ENCODE results near the gene DUOX2. TPM values are rescaled to one million over a fixed set of nuclear protein-coding genes. Genes with fewer than 3 reads are reported as not detected.

Gene DUOX2
- total RNA-seq, 4 donors from 2014 or later: under 0.01 to 0.86 (median 0.10) TPM

GRCh38 chr15:45094358-45094730 is 19.6 kb downstream of the DUOX2 start:
- DNase-seq (ENCODE audit: extremely low spot score): no peak
- Histone ChIP-seq H3K4me1 (no peaks in the 10 kb centered on the region), H3K27ac (replicated peaks in 1 of 4) (no peak overlapping the region), H3K4me3 (no peak overlapping the region), H3K9me3 (no peaks in the 10 kb centered on the region), H3K36me3 (no peaks in the 10 kb centered on the region), H3K27me3 (peaks cover 0 to 6% (median 0%) of the 10 kb centered on the region in 4 donors)
- WGBS: 77% methylated on average over 9 of the region's 9 CpGs
- TF ChIP-seq, protein P1, sequence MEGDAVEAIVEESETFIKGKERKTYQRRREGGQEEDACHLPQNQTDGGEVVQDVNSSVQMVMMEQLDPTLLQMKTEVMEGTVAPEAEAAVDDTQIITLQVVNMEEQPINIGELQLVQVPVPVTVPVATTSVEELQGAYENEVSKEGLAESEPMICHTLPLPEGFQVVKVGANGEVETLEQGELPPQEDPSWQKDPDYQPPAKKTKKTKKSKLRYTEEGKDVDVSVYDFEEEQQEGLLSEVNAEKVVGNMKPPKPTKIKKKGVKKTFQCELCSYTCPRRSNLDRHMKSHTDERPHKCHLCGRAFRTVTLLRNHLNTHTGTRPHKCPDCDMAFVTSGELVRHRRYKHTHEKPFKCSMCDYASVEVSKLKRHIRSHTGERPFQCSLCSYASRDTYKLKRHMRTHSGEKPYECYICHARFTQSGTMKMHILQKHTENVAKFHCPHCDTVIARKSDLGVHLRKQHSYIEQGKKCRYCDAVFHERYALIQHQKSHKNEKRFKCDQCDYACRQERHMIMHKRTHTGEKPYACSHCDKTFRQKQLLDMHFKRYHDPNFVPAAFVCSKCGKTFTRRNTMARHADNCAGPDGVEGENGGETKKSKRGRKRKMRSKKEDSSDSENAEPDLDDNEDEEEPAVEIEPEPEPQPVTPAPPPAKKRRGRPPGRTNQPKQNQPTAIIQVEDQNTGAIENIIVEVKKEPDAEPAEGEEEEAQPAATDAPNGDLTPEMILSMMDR (IDR thresholded peaks at IDR 0.05): no peak
- no peak for TF ChIP-seq POLR2A (IDR thresholded peaks at IDR 0.05; ENCODE audit: low read depth)
- TF ChIP-seq POLR2AphosphoS5 (IDR thresholded peaks at IDR 0.05): no peak
- no peak for TF ChIP-seq EP300 (IDR thresholded peaks at IDR 0.05)
- intact Hi-C loops (cut with DNase I): no loop called here

DNA sequence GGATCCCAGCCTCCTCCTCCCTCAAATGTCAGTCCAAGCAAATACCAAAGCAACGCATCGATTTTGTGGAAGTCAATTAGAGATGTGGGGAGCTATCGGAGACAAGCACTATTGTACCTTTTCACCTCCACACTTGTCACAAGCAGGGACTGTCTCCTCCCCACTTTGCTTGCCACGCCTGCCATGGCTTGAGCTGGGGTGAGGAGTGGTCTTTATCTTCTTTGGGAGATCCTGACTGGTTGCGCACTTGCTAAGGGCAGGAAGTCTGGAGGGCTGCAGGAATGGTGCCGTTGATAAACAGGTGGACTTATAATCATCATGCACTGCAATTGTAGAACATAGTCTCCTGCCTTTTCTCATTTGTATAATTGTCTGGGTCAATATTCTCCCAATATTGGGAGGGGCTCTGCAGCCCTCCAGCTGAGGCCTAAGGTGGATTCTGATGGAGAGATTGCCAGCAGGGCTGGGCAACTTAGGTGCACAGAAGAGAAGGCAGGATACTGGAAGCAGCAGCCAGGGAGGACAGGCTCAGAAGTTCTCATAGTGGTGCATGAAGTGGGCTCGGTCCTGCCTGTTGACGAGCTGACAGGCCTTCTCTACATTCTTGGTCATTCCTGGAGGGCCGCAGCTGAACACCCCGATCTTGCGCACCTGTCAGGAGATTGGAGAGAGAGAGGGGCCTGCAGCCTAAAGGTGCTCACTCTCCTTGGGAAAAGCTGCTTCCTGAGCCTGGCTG is 20.2 kb downstream of the DUOX2 start:
- intact Hi-C loops (cut with DNase I): no loop called here
- TF ChIP-seq, protein P1 (IDR thresholded peaks at IDR 0.05): no peak
- no peak for TF ChIP-seq POLR2AphosphoS5 (IDR thresholded peaks at IDR 0.05)
- no peak for TF ChIP-seq POLR2A (IDR thresholded peaks at IDR 0.05; ENCODE audit: low read depth)
- no peak for TF ChIP-seq EP300 (IDR thresholded peaks at IDR 0.05)
- no peak overlapping the region for H3K4me3 ChIP-seq
- H3K36me3 ChIP-seq: no peaks in the 10 kb centered on the region
- H3K27me3 ChIP-seq: peaks cover 0 to 6% (median 0%) of the 10 kb centered on the region in 4 donors
- 86% methylated on average over 5 of the region's 11 CpGs for WGBS
- H3K4me1 ChIP-seq: no peaks in the 10 kb centered on the region
- H3K9me3 ChIP-seq: no peaks in the 10 kb centered on the region
- no peak overlapping the region for H3K27ac ChIP-seq (replicated peaks in 1 of 4)
- DNase-seq (ENCODE audit: extremely low spot score): no peak

DNA sequence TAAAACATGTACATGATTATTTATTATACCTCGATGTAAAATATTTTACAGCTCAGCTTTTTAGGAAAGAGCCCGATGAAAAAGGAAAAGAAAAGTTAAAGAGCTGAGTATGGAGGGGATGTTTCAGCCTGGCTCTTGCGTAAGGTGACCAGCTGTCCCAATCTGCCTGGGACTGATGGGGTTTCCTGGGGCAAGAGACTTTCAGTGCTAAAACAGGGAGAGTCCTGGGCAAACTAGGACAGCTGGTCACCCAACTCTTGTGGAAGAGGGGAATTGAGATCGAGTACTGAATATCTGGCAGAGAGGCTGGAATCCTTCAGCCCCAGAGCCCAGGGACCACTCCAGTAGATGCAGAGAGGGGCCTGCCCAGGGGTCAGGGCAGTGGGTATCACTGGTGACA is 21.0 kb downstream of the DUOX2 start:
- Histone ChIP-seq H3K4me1 (no peaks in the 10 kb centered on the region), H3K4me3 (no peak overlapping the region), H3K27me3 (peaks cover 0 to 6% (median 0%) of the 10 kb centered on the region in 4 donors), H3K36me3 (no peaks in the 10 kb centered on the region), H3K27ac (replicated peaks in 1 of 4) (no peak overlapping the region), H3K9me3 (no peaks in the 10 kb centered on the region)
- intact Hi-C loops (cut with DNase I): no loop called here
- DNase-seq (ENCODE audit: extremely low spot score): no peak
- WGBS: 88% methylated on average over 4 of the region's 4 CpGs
- no peak for TF ChIP-seq POLR2AphosphoS5 (IDR thresholded peaks at IDR 0.05)
- TF ChIP-seq, protein P1 (IDR thresholded peaks at IDR 0.05): no peak

DNA sequence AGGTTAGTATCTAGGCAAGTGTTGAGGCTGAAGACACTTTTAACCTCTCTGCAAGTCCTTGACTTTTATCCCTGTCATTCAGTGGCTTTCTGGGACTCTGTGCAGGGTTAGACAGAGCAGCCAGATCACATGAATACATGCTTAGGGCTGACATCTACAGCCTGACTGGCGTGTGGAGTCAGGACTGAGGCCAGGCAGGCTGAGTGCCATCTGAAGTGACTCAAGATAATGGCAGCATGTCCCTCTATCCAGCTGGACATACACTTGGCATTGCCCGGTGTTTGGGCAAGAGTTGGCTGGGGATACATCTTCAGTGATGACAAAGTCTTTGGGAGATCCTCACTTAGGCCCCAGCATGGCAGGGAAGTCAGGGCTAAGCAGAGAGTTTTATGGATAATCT is 22.4 kb downstream of the DUOX2 start:
- no peak overlapping the region for H3K4me3 ChIP-seq
- no peaks in the 10 kb centered on the region for H3K36me3 ChIP-seq
- H3K4me1 ChIP-seq: no peaks in the 10 kb centered on the region
- no peaks in the 10 kb centered on the region for H3K9me3 ChIP-seq
- no peak overlapping the region for H3K27ac ChIP-seq (replicated peaks in 1 of 4)
- 85% methylated on average over 2 of the region's 2 CpGs for WGBS
- H3K27me3 ChIP-seq: peaks cover 0 to 13% (median 0%) of the 10 kb centered on the region in 4 donors
- DNase-seq (ENCODE audit: extremely low spot score): no peak
- intact Hi-C loops (cut with DNase I): no loop called here
- TF ChIP-seq POLR2A (IDR thresholded peaks at IDR 0.05; ENCODE audit: low read depth): no peak
- TF ChIP-seq, protein P1 (IDR thresholded peaks at IDR 0.05): no peak
- TF ChIP-seq POLR2AphosphoS5 (IDR thresholded peaks at IDR 0.05): no peak
- TF ChIP-seq EP300 (IDR thresholded peaks at IDR 0.05): no peak

DNA sequence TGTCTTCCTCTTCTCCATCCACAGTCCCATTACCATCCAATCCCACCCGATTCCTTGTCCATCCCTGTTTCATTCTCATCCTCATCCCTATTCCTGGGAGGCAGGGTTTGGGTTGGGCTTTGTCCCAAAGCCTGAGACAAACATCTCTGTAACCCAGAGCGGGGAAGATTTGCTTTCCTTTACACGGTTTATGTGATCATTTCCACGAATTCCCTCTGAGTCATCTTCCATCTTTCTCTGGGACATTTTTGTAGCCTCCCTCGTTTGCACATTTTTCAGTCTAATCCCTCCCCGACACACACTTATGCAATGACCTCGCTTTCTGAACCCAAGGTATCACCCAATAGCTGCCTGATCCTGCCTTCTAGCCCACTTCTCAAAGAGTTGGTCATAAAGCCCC is 22.8 kb downstream of the DUOX2 start:
- no peak for TF ChIP-seq POLR2A (IDR thresholded peaks at IDR 0.05; ENCODE audit: low read depth)
- TF ChIP-seq, protein P1 (IDR thresholded peaks at IDR 0.05): no peak
- no peak for TF ChIP-seq EP300 (IDR thresholded peaks at IDR 0.05)
- intact Hi-C loops (cut with DNase I): no loop called here
- peaks cover 0 to 15% (median 0%) of the 10 kb centered on the region in 4 donors for H3K27me3 ChIP-seq
- H3K27ac ChIP-seq (replicated peaks in 1 of 4): no peak overlapping the region
- H3K9me3 ChIP-seq: no peaks in the 10 kb centered on the region
- whole genome bisulfite sequencing: 57% methylated on average over 7 of the region's 7 CpGs
- H3K4me3 ChIP-seq: no peak overlapping the region
- no peaks in the 10 kb centered on the region for H3K36me3 ChIP-seq
- H3K4me1 ChIP-seq: no peaks in the 10 kb centered on the region
- no peak for DNase-seq (ENCODE audit: extremely low spot score)

All from esophagus muscularis mucosa (tissue), 4 donors.